HepG2 (cell line): ENCODE data around the gene ELP1. TPM values are rescaled to one million over a fixed set of nuclear protein-coding genes. Genes with fewer than 3 reads are reported as not detected.

Experiments used
- AHR ChIP-seq: IDR thresholded peaks from 2 replicates; pipeline ENCODE4 v1.6.1; 2018; ENCODE audit warnings: missing genetic modification reagents, missing compliant biosample characterization
- BCL6 ChIP-seq: IDR thresholded peaks from 2 replicates; pipeline ENCODE4 v1.6.1; 2016; ENCODE audit warnings: missing genetic modification reagents, missing compliant biosample characterization
- DNMT3B ChIP-seq: conservative IDR thresholded peaks from 2 replicates; pipeline ENCODE4 v1.6.1; 2016; ENCODE audit warnings: missing biosample characterization, control low read depth
- GLI4 ChIP-seq: sonication (generic); formaldehyde crosslinking; IDR thresholded peaks from 2 replicates; pipeline ENCODE4 v1.5.1; 2020; ENCODE audit warnings: missing genetic modification reagents, mild to moderate bottlenecking, moderate library complexity, borderline replicate concordance
- HDAC6 ChIP-seq: fragments of 200-600 bp; sonication (generic); IDR thresholded peaks from 2 replicates; pipeline ENCODE4 v1.7.0; 2017; ENCODE audit warnings: mild to moderate bottlenecking, antibody characterized with exemption, low read length, low read depth
- HOXA7 ChIP-seq: sonication (generic); formaldehyde crosslinking; IDR thresholded peaks from 2 replicates; pipeline ENCODE4 v1.8.1; 2022; ENCODE audit warnings: mild to moderate bottlenecking, missing genetic modification reagents, moderate library complexity
- KDM4B ChIP-seq: sonication (generic); formaldehyde crosslinking; IDR thresholded peaks from 2 replicates; pipeline ENCODE4 v1.4.0; 2020; ENCODE audit warnings: missing genetic modification reagents
- MYC ChIP-seq: sonication (generic); formaldehyde crosslinking; IDR thresholded peaks from 2 replicates; pipeline ENCODE4 v1.9.0; 2021; ENCODE audit warnings: missing genetic modification reagents, borderline replicate concordance
- PAX8 ChIP-seq: sonication (generic); formaldehyde crosslinking; IDR thresholded peaks from 2 replicates; pipeline ENCODE4 v1.8.0; 2022; ENCODE audit warnings: mild to moderate bottlenecking, missing genetic modification reagents, borderline replicate concordance
- PPARG ChIP-seq: conservative IDR thresholded peaks from 2 replicates; pipeline ENCODE4 v1.6.1; 2016; ENCODE audit warnings: missing biosample characterization, missing genetic modification reagents
- RXRB ChIP-seq: IDR thresholded peaks from 2 replicates; pipeline ENCODE4 v1.6.1; 2016; ENCODE audit warnings: borderline replicate concordance, missing genetic modification reagents, missing compliant biosample characterization
- SETDB1 ChIP-seq: sonication (generic); formaldehyde crosslinking; IDR thresholded peaks from 2 replicates; pipeline ENCODE4 v1.5.1; 2020; ENCODE audit warnings: missing genetic modification reagents, mild to moderate bottlenecking, borderline replicate concordance
- SRSF9 ChIP-seq: fragments of 200-400 bp; formaldehyde crosslinking; IDR thresholded peaks from 2 replicates; pipeline ENCODE4 v1.6.1; 2018; ENCODE audit warnings: borderline replicate concordance, mild to moderate bottlenecking, low read depth, low read length; ENCODE audit not compliant: insufficient read depth, poor library complexity, severe bottlenecking
- ZBTB3 ChIP-seq: sonication (generic); formaldehyde crosslinking; IDR thresholded peaks from 2 replicates; pipeline ENCODE4 v1.4.0; 2020; ENCODE audit warnings: low read depth, mild to moderate bottlenecking, moderate library complexity, missing genetic modification reagents, borderline replicate concordance
- ZBTB7B ChIP-seq: sonication (generic); formaldehyde crosslinking; IDR thresholded peaks from 2 replicates; pipeline ENCODE4 v1.4.0; 2020; ENCODE audit warnings: missing genetic modification reagents
- ZKSCAN8 ChIP-seq: IDR thresholded peaks from 2 replicates; pipeline ENCODE4 v1.6.1; 2016; ENCODE audit warnings: borderline replicate concordance, missing genetic modification reagents, missing compliant biosample characterization
- ZMYM4 ChIP-seq: sonication (generic); formaldehyde crosslinking; IDR thresholded peaks from 2 replicates; pipeline ENCODE4 v1.8.1; 2023; ENCODE audit warnings: mild to moderate bottlenecking, missing genetic modification reagents
- ZNF10 ChIP-seq: sonication (generic); formaldehyde crosslinking; IDR thresholded peaks from 2 replicates; pipeline ENCODE4 v1.4.0; 2020; ENCODE audit warnings: mild to moderate bottlenecking, low read depth, missing genetic modification reagents, borderline replicate concordance
- ZNF33A ChIP-seq: sonication (generic); formaldehyde crosslinking; IDR thresholded peaks from 2 replicates; pipeline ENCODE4 v1.5.1; 2020; ENCODE audit warnings: missing genetic modification reagents, mild to moderate bottlenecking, moderate library complexity, borderline replicate concordance
- polyA plus RNA-seq, 8 experiments: library from polyadenylated mRNA; depleted of rRNA in 3 of 8; stranded (reverse) in 7 of 8; unstranded in 1 of 8; fragments of >200 nt; fragmentation: Illumina TruSeq in 4 of 8; extraction: Trizol in 4 of 8; gene quantifications; 2 replicates each; pipeline versions ENCODE4 v1.2.1 to v1.2.3, GENCODE V29; 2011 to 2016; ENCODE audit warnings: low read depth in 4 of 8, missing spikeins in 1 of 8, mixed read lengths in 1 of 8; ENCODE audit not compliant: insufficient read depth in 1 of 8
- total RNA-seq, 5 experiments: library from RNA; depleted of rRNA; stranded (reverse); fragments of >200 nt; fragmentation: Illumina TruSeq; extraction: Trizol; gene quantifications; 2 replicates each; pipeline ENCODE4 v1.2.3, GENCODE V29; 2016; ENCODE audit warnings: low read depth in 1 of 5
- TF ChIP-seq, protein P1 (sequence below): IDR thresholded peaks from 2 replicates; pipeline ENCODE4 v1.6.1; 2012; ENCODE audit warnings: low read length, improper control_type of control experiment
- TF ChIP-seq, protein P2 (sequence below): sonication (generic); formaldehyde crosslinking; IDR thresholded peaks from 2 replicates; pipeline ENCODE4 v1.8.0; 2022; ENCODE audit warnings: mild to moderate bottlenecking, missing genetic modification reagents, moderate library complexity
- TF ChIP-seq, protein P3 (sequence below): sonication (generic); formaldehyde crosslinking; IDR thresholded peaks from 2 replicates; pipeline ENCODE4 v1.4.0; 2020; ENCODE audit warnings: missing genetic modification reagents
- TF ChIP-seq, protein P4 (sequence below): sonication (generic); formaldehyde crosslinking; IDR thresholded peaks from 2 replicates; pipeline ENCODE4 v1.8.1; 2022; ENCODE audit warnings: low read depth, mild to moderate bottlenecking, missing genetic modification reagents

ELP1 gene
- total and polyA plus RNA-seq, 2 of the 13 experiments (the other 11 are each of a cell fraction or from before 2014, with no cell fraction given) = 157 to 275 TPM

DNA sequence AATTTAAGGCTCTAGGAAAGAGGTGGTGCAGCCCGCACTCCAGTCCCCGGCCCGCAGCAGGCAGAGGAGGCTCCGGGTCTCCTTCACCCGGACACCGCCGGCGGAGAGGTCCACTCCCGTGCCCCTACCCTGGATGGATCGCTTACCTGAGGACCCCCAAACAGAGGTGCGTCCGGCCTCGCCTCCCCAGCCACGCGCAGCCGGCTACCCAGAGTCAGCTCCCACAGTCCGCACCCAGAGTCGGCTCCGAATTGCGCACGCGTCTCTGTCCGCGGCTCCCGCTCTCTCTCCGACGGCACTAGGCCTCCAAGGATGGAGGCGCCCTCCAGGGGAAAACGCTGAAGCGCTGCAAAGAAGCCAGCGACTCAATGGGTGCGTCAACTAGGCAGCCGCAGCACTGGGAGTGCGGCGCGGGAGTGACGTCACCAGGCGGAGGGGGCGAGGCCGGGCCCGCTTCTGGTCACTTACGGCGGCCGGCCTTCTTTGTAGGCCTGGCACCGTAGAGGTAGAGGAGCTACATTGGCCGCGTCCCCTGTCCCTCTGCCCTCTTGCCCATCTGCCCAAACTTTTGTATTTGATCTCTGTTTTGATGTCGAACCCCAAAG lies at the start of gene ELP1 (continued):
- TF ChIP-seq HOXA7 (CRISPR knock-in tag) (no peak), PPARG (CRISPR knock-in tag) (peak; percentile 70), KDM4B (CRISPR knock-in tag) (peak; percentile 78; the same call in 1 of the 2 replicates), MYC (peak; percentile 89), ZNF33A (CRISPR knock-in tag) (no peak), GLI4 (no peak), SRSF9 (no peak), RXRB (CRISPR knock-in tag) (peak; percentile 70), ZMYM4 (CRISPR knock-in tag) (peak; percentile 62), PAX8 (peak; percentile 54; the same call in 1 of the 2 replicates), AHR (peak; percentile 39; the same call in 1 of the 2 replicates), ZBTB3 (CRISPR knock-in tag) (peak; percentile 86; the same call in 1 of the 2 replicates), ZBTB7B (CRISPR knock-in tag) (peak; percentile 48; the same call in 1 of the 2 replicates), HDAC6 (no peak), ZKSCAN8 (CRISPR knock-in tag) (no peak), BCL6 (peak; percentile 24; the same call in 1 of the 2 replicates), SETDB1 (no peak), ZNF10 (CRISPR knock-in tag) (no peak), DNMT3B (no peak)
- TF ChIP-seq, protein P1, sequence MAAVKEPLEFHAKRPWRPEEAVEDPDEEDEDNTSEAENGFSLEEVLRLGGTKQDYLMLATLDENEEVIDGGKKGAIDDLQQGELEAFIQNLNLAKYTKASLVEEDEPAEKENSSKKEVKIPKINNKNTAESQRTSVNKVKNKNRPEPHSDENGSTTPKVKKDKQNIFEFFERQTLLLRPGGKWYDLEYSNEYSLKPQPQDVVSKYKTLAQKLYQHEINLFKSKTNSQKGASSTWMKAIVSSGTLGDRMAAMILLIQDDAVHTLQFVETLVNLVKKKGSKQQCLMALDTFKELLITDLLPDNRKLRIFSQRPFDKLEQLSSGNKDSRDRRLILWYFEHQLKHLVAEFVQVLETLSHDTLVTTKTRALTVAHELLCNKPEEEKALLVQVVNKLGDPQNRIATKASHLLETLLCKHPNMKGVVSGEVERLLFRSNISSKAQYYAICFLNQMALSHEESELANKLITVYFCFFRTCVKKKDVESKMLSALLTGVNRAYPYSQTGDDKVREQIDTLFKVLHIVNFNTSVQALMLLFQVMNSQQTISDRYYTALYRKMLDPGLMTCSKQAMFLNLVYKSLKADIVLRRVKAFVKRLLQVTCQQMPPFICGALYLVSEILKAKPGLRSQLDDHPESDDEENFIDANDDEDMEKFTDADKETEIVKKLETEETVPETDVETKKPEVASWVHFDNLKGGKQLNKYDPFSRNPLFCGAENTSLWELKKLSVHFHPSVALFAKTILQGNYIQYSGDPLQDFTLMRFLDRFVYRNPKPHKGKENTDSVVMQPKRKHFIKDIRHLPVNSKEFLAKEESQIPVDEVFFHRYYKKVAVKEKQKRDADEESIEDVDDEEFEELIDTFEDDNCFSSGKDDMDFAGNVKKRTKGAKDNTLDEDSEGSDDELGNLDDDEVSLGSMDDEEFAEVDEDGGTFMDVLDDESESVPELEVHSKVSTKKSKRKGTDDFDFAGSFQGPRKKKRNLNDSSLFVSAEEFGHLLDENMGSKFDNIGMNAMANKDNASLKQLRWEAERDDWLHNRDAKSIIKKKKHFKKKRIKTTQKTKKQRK = no peak
- TF ChIP-seq, protein P2, sequence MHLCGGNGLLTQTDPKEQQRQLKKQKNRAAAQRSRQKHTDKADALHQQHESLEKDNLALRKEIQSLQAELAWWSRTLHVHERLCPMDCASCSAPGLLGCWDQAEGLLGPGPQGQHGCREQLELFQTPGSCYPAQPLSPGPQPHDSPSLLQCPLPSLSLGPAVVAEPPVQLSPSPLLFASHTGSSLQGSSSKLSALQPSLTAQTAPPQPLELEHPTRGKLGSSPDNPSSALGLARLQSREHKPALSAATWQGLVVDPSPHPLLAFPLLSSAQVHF (CRISPR knock-in tag) = 0 out of 2 replicates have a peak, but pooled peaks have one; percentile 70
- TF ChIP-seq, protein P3, sequence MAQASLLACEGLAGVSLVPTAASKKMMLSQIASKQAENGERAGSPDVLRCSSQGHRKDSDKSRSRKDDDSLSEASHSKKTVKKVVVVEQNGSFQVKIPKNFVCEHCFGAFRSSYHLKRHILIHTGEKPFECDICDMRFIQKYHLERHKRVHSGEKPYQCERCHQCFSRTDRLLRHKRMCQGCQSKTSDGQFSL (CRISPR knock-in tag) = peak; percentile 98
- TF ChIP-seq, protein P4, sequence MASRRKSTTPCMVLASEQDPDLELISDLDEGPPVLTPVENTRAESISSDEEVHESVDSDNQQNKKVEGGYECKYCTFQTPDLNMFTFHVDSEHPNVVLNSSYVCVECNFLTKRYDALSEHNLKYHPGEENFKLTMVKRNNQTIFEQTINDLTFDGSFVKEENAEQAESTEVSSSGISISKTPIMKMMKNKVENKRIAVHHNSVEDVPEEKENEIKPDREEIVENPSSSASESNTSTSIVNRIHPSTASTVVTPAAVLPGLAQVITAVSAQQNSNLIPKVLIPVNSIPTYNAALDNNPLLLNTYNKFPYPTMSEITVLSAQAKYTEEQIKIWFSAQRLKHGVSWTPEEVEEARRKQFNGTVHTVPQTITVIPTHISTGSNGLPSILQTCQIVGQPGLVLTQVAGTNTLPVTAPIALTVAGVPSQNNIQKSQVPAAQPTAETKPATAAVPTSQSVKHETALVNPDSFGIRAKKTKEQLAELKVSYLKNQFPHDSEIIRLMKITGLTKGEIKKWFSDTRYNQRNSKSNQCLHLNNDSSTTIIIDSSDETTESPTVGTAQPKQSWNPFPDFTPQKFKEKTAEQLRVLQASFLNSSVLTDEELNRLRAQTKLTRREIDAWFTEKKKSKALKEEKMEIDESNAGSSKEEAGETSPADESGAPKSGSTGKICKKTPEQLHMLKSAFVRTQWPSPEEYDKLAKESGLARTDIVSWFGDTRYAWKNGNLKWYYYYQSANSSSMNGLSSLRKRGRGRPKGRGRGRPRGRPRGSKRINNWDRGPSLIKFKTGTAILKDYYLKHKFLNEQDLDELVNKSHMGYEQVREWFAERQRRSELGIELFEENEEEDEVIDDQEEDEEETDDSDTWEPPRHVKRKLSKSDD (CRISPR knock-in tag) = no peak; the same call in 1 of the 2 replicates
